Skin of body (tissue), 1 donor: Measurements from ENCODE around the gene CPZ. TPM values are rescaled to one million over a fixed set of nuclear protein-coding genes. Genes with fewer than 3 reads are reported as not detected.

Experiments used
- total RNA-seq: library from RNA; depleted of rRNA; stranded (reverse); fragments of >200 nt; gene quantifications from one replicate; pipeline ENCODE4 v1.2.3, GENCODE V29; 2014

Gene CPZ
- total RNA-seq, 1 donor from 2014 or later = 14.1 TPM

Other genes with a start within 250 kb of the CPZ start
- 27.2 TPM for gene ACOX3, start 152.0 kb upstream of the CPZ start, total RNA-seq
- gene TRMT44, start 152.0 kb upstream of the CPZ start, total RNA-seq = 16.2 TPM
- gene GPR78, start 12.4 kb upstream of the CPZ start, total RNA-seq = 1.2 TPM